GM21390 (cell line): Measurements from ENCODE around the gene SOWAHA.
A peak's percentile ranks its signal among the peaks of the same experiment; 100 is the strongest.
"Not testable (repeated sequence)": the region's sequence is repeated elsewhere in the genome, so short reads cannot be mapped to it uniquely, and the experiment has no call there.

ENCODE experiments used
- ATAC-seq: cut with Tn5 transposase; IDR thresholded peaks from one replicate; pipeline ENCODE4 v1.9.1; 2021; ENCODE audit not compliant: unreplicated experiment

Gene SOWAHA

GRCh38 chr5:132848270-132848669 is 35.2 kb downstream of the SOWAHA start:
- no peak for ATAC-seq

DNA sequence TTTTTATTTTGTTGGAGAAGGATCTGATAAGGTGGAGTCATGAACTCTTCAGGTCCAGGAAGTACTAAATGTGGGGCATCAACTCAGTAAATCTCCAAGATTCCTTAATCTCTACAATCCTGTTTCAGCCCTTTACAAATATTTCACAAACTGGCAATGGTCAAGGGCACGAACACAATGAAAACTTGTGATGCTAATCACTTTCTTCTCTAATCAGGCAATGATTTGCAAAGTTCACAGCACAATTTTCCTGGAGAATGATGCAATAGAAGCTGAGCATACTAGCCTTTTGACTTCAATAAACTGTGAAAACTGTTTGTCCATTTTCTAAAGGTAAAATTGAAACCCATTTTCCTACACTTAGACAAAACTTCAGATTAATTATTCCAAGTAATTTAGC is 36.2 kb downstream of the SOWAHA start:
- ATAC-seq = no peak

DNA sequence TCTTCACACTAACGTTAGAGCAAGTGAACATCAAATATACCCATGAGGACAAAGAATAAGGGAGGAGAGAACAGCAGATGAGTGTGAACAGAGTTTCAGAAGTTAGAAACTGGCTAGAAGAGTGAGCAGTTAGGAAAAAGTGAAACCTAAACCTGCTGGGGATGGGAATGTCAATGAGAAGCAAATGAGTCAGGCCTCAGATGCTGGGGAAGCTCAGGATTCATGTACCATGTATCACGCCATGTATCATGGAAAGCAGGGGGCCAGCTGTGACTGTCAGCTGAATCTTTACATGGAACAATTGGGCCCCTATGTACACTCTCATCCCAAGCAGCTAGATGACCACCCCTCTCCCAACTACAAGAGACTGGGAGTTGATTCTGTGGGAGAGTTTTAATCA is 37.0 kb downstream of the SOWAHA start:
- no peak for ATAC-seq

DNA sequence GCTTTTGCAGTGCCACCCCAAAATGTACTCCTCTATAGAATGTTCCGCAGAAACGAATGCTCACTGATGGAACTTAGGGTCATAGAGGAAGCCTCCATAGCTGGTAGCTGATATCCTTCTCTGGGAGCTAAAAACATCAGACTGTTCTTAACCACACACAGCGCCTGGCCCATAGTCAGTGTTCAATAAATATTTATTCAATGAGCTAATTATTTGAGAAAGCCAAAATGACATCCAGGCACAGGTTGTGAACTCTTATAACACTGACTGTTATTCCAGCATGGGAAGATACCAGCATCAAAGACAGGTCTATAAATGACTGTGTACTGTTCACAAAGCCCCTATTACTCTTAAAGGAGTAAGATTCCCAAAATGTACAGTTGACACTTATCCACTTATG is 40.2 kb downstream of the SOWAHA start:
- no peak for ATAC-seq

DNA sequence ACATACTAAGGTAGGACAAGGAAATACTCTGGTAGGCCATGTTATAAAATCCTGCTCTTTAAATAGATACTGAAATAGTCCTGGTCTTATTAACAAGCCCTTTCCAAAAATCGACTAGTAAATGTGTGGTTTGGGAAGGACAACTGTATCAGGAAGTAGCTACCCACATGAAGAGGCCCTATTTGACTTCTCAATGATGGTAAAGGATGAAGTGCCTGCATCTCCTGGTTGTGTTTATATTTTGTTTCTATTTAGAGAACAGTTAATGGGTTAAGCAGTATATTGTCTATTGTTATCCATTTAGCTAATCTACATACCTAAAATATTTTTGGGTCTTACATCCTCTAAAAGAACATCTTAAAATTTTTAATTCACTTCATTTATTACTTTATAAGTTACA is 40.7 kb downstream of the SOWAHA start:
- ATAC-seq = no peak

GRCh38 chr5:132854301-132854700 is 41.2 kb downstream of the SOWAHA start:
- ATAC-seq = no peak

DNA sequence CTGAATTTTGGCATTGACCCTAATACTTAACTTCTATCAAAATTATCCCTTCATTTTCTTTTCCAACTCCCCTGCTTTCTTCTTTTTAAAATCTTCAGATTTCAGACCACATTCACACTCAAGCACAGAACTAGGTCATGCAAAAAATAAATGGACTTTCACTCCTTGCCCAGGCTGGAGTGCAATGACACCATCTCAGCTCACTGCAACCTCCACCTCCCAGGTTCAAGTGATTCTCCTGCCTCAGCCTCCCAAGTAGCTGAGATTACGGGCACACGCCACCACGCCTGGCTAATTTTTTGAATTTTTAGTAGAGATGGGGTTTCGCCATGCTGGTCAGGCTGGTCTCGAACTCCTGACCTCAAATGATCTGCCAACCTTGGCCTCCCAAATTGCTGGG is 41.9 kb downstream of the SOWAHA start:
- not testable (repeated sequence) for ATAC-seq

- no peak for ATAC-seq
These were observed 42.9 kb downstream of the SOWAHA start for GRCh38 chr5:132856011-132856410.

- ATAC-seq = no peak
These were observed 46.9 kb downstream of the SOWAHA start for GRCh38 chr5:132859889-132860437.

- ATAC-seq = no peak
These were observed 47.6 kb downstream of the SOWAHA start for GRCh38 chr5:132860742-132861141.

GRCh38 chr5:132865668-132866341 is 52.7 kb downstream of the SOWAHA start:
- ATAC-seq = peak; percentile 32
